ENCODE results near the gene UNC45B. TPM values are rescaled to one million over a fixed set of nuclear protein-coding genes. Genes with fewer than 3 reads are reported as not detected.
"Not testable (repeated sequence)": the region's sequence is repeated elsewhere in the genome, so short reads cannot be mapped to it uniquely, and the experiment has no call there.

Gene UNC45B
- total RNA-seq, 8 experiments from 2014 or later, result 0.05 to 0.54 (median 0.19) TPM; not detected in 3

DNA sequence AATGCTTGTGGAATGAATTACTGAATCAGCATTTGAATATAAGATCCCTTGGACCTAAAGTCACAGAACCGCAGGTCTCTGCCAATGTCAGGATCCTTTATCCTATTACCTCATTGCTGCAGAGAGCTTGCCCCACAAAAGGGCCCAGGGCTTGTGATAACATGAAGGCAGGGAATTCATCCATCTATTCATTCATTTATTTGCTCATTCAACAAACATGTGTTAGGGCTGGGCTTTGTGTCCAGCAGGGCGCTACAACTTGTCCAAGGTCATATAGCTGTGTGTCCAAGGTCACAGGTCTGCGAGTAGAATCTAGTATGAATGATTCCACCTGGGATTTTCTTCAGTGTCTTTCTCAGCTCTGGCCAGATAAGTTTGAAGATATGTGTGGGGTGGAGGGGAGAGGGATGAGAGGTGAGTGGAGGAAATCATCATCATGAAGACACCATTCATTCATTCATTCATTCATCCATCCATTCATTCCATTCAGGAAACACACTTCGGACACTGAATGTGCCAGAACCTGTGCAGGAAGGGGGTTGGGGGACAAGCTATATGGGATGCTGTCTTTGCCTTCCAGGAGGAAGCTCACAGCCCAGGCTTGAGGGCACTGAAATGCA is 1.3 kb upstream of the UNC45B start:
- Histone ChIP-seq H3K4me1 (replicated peaks in 1 of 2) (no peaks in the 10 kb centered on the region), H3K4me3 (no peak overlapping the region), H3K27ac (no peak overlapping the region)
- no peak for ATAC-seq (replicated peaks in 6 of 8)
- 73 to 100% (median 83%) methylated on average over 1 to 3 of the region's 4 CpGs; no CpG with 5 or more reads in 5 of the 10 experiments for WGBS, 10 experiments
- in situ Hi-C loops (cut with MboI; ENCODE audit: low pct_unique_long_range_greater_than_20kb in 2 of 9, low sequenced_read_pairs in 9 of 9, unreplicated experiment in 9 of 9), result no loop called here

DNA sequence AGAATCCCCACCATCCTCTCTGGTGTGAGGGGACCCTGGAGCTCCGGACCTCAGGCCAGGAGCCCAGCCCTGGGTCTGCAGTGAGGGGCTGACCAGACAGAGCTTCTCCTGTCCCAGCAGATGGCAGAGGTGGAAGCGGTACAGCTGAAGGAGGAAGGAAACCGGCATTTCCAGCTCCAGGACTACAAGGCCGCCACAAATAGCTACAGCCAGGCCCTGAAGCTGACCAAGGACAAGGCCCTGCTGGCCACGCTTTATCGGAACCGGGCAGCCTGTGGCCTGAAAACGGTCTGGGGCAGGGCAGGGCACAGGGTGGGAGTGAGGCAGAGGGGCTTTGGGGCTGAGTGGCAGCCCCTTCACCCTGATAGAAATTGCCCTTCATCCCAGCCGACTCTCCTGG is 527 bp downstream of the UNC45B start:
- in situ Hi-C loops (cut with MboI; ENCODE audit: low pct_unique_long_range_greater_than_20kb in 2 of 9, low sequenced_read_pairs in 9 of 9, unreplicated experiment in 9 of 9), result no loop called here
- ATAC-seq (replicated peaks in 6 of 8), result no peak
- no peaks in the 10 kb centered on the region for H3K4me1 ChIP-seq (replicated peaks in 1 of 2)
- no peak overlapping the region for H3K4me3 ChIP-seq
- no peak overlapping the region for H3K27ac ChIP-seq
- WGBS, 10 experiments, result 40 to 78% methylated on average over 1 to 3 of the region's 9 CpGs; no CpG with 5 or more reads in 8 of the 10 experiments

DNA sequence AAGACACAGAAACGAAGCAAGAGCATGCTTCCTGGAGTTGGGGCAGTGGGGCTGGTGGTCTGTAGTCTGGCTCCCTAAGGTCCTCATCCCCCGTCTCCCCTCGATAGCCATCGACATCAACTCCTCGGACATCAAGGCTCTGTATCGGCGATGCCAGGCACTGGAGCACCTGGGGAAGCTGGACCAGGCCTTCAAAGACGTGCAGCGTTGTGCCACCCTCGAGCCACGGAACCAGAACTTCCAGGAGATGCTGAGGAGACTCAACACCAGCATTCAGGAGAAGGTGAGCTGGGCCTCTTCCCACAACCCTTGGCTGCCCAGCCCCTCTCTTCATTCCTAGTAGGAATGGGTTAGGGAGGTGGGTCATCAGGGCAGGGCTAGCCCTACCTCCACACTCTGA is 2.3 kb downstream of the UNC45B start:
- no peak for ATAC-seq (replicated peaks in 6 of 8)
- in situ Hi-C loops (cut with MboI; ENCODE audit: low pct_unique_long_range_greater_than_20kb in 2 of 9, low sequenced_read_pairs in 9 of 9, unreplicated experiment in 9 of 9), result loop anchor here in 4 of 9 experiments (25.0 kb wide), 1 partner anchor 387 kb away; the partner anchor contains the start of gene SLFN12L (in 4 of the 4)
- 67 to 85% (median 80%) methylated on average over 2 to 5 of the region's 11 CpGs; no CpG with 5 or more reads in 7 of the 10 experiments for WGBS, 10 experiments

DNA sequence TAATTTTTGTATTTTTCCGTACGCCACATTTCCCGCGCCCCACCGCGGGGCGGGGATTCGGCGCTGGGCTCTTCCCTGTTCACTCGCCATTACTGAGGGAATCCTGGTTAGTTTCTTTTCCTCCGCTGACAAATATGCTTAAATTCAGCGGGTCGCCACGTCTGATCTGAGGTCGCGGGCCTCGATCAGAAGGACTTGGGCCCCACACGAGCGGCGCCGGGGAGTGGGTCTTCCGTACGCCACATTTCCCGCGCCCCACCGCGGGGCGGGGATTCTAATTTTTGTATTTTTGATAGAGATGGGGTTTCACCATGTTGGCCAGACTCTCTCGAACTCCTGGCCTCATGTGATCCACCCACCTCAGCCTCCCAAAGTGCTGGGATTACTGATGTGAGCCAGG is 3.5 kb downstream of the UNC45B start:
- in situ Hi-C loops (cut with MboI; ENCODE audit: low pct_unique_long_range_greater_than_20kb in 2 of 9, low sequenced_read_pairs in 9 of 9, unreplicated experiment in 9 of 9), result loop anchor here in 4 of 9 experiments (25.0 kb wide), 1 partner anchor 386 kb away; the partner anchor contains the start of gene SLFN12L (in 4 of the 4)
- WGBS, 10 experiments, result 30 to 97% (median 94%) methylated on average over 2 to 21 of the region's 29 CpGs; no CpG with 5 or more reads in 2 of the 10 experiments
- not testable (repeated sequence) for H3K4me3 ChIP-seq; H3K4me1 ChIP-seq (replicated peaks in 1 of 2); H3K27ac ChIP-seq; ATAC-seq (replicated peaks in 6 of 8)

More for the DNA sequence above, 2.3 kb downstream of the UNC45B start:
- no peaks in the 10 kb centered on the region for H3K4me1 ChIP-seq (replicated peaks in 1 of 2)
- no peak overlapping the region for H3K4me3 ChIP-seq
- no peak overlapping the region for H3K27ac ChIP-seq

DNA sequence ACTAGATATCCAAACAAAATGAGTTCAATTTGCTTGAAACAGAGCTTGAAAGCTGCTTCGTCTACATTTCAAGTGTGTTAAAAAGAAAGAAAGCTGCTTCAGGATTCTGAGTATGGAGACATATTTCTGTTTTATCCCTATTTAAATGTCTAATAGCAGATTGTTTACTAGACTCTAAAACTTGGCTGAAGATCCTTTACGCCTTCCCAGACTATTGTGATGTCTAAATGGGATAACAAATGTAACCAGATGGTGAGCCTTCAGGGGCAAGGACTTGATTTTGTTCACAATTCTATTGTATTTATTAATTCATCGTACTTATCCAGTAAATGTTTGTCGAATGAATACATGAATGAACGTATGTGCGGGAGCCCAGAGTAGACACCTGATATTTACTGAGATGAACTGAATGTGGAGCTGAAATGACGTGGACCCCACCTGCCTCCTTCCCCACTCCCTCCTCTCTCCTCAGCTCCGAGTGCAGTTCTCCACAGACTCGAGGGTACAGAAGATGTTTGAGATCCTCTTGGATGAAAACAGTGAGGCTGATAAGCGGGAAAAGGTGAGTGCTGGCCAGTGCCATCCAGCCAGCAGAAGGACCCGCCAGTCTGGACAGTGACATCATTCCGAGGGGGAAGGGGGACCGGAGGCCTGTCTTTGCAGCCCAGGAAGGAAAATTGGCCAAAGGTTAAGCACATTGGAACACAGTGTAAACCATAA is 5.0 kb downstream of the UNC45B start:
- in situ Hi-C loops (cut with MboI; ENCODE audit: low pct_unique_long_range_greater_than_20kb in 2 of 9, low sequenced_read_pairs in 9 of 9, unreplicated experiment in 9 of 9), result loop anchor here in 4 of 9 experiments (25.0 kb wide), 1 partner anchor 385 kb away; the partner anchor contains the start of gene SLFN12L (in 4 of the 4)
- no peak overlapping the region for H3K27ac ChIP-seq
- 44 to 88% (median 73%) methylated on average over 1 to 11 of the region's 13 CpGs for WGBS, 10 experiments
- H3K4me3 ChIP-seq, result no peak overlapping the region
- ATAC-seq (replicated peaks in 6 of 8), result peak in 5 of 8 experiments; percentile 22 to 77 (median 24)
- no peaks in the 10 kb centered on the region for H3K4me1 ChIP-seq (replicated peaks in 1 of 2)

DNA sequence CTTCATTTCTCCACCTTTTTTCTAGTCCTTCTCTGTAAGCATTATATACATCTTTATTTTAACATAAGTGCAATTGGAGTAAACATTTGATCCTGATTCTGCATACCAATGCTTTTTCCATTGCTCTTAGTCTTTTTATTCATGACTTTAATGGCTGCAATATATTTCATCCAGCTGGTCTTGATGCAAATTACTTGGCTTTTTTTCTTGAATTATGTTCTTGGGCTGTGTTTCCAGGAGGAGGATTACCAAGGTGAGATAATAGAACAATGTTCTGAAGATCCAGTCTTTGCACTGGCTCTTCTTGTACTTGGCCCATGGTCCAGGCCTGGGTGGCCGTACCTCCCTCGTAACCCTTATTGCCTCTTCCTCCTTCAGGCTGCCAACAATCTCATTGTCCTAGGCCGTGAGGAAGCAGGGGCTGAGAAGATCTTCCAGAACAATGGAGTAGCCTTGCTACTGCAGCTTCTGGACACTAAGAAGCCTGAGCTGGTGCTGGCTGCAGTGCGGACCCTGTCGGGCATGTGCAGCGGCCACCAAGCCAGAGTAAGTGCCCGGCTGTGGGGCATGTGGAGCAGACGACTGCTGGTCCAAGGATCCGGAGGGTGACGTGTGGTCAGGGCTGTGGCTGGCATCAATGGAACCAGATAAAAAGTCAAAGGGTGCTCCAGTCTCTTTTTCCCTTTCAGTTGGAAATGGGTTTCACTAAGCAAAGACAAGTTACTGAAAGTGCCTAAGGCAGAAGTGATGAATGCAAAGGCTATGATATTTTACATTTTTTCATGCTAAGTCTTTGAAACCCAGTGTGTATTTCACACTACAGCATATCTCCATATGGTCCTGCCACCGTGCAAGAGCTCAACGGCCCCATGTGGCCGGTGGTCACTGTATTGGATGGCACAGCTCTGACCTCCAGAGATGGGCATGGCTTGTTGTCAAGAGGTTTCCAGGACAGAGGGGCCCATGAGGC is 6.9 kb downstream of the UNC45B start:
- H3K4me1 ChIP-seq (replicated peaks in 1 of 2), result no peaks in the 10 kb centered on the region
- 0 to 96% (median 83%) methylated on average over 1 to 11 of the region's 13 CpGs; no CpG with 5 or more reads in 2 of the 10 experiments for WGBS, 10 experiments
- H3K27ac ChIP-seq, result no peak overlapping the region
- no peak overlapping the region for H3K4me3 ChIP-seq
- peak in 3 of 8 experiments; percentile 21 to 79 (median 22) for ATAC-seq (replicated peaks in 6 of 8)
- in situ Hi-C loops (cut with MboI; ENCODE audit: low pct_unique_long_range_greater_than_20kb in 2 of 9, low sequenced_read_pairs in 9 of 9, unreplicated experiment in 9 of 9), result loop anchor here in 4 of 9 experiments (25.0 kb wide), 1 partner anchor 383 kb away; the partner anchor contains the start of gene SLFN12L (in 4 of the 4)

DNA sequence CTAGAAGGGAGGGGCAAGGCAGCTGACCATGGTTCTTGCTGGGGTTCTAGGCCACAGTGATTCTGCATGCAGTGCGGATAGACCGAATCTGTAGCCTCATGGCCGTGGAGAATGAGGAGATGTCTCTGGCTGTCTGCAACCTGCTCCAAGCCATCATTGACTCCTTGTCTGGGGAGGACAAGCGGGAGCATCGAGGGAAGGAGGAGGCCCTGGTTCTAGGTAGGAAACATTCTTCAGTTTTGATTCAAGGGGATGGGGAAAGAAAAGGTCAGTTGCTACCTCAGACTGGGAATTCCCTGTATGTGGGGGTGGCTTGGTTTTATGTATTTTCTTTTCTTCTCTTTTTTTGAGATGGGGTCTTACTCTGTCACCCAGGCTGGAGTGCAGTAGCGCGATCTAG is 7.6 kb downstream of the UNC45B start:
- no peak for ATAC-seq (replicated peaks in 6 of 8)
- in situ Hi-C loops (cut with MboI; ENCODE audit: low pct_unique_long_range_greater_than_20kb in 2 of 9, low sequenced_read_pairs in 9 of 9, unreplicated experiment in 9 of 9), result loop anchor here in 4 of 9 experiments (25.0 kb wide), 1 partner anchor 382 kb away; the partner anchor contains the start of gene SLFN12L (in 4 of the 4)
- Histone ChIP-seq H3K4me1 (replicated peaks in 1 of 2) (no peaks in the 10 kb centered on the region), H3K27ac (no peak overlapping the region), H3K4me3 (no peak overlapping the region)
- WGBS, 10 experiments, result 67 to 100% (median 74%) methylated on average over 1 to 5 of the region's 7 CpGs; no CpG with 5 or more reads in 4 of the 10 experiments

DNA sequence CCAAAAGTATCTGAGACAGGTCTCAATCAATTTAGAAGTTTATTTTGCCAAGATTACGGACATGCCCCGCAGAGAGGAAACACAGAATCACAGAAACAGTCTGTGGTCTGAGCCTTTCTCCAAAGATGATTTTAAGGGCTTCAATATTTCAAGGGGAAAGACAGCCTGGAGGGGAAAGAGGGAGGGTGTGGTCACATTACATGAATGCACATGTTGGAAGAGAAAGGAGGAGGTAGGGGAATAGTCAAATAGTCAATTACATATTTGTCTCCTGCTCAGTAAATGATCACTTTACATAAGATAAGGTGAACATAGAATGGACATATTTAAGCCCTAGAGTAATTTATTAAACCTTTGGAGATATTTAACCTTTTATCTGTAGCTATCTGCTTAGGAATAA is 12.3 kb downstream of the UNC45B start:
- peak in 3 of 8 experiments; percentile 82 to 95 (median 88) for ATAC-seq (replicated peaks in 6 of 8)
- WGBS, 10 experiments, result 0 to 100% (median 63%) methylated on average over 1 to 2 of the region's 2 CpGs; no CpG with 5 or more reads in 2 of the 10 experiments
- H3K4me1 ChIP-seq (replicated peaks in 1 of 2), result no peaks in the 10 kb centered on the region
- H3K4me3 ChIP-seq, result no peak overlapping the region
- in situ Hi-C loops (cut with MboI; ENCODE audit: low pct_unique_long_range_greater_than_20kb in 2 of 9, low sequenced_read_pairs in 9 of 9, unreplicated experiment in 9 of 9), result loop anchor here in 4 of 9 experiments (25.0 kb wide), 1 partner anchor 377 kb away; the partner anchor contains the start of gene SLFN12L (in 4 of the 4)
- H3K27ac ChIP-seq, result no peak overlapping the region

DNA sequence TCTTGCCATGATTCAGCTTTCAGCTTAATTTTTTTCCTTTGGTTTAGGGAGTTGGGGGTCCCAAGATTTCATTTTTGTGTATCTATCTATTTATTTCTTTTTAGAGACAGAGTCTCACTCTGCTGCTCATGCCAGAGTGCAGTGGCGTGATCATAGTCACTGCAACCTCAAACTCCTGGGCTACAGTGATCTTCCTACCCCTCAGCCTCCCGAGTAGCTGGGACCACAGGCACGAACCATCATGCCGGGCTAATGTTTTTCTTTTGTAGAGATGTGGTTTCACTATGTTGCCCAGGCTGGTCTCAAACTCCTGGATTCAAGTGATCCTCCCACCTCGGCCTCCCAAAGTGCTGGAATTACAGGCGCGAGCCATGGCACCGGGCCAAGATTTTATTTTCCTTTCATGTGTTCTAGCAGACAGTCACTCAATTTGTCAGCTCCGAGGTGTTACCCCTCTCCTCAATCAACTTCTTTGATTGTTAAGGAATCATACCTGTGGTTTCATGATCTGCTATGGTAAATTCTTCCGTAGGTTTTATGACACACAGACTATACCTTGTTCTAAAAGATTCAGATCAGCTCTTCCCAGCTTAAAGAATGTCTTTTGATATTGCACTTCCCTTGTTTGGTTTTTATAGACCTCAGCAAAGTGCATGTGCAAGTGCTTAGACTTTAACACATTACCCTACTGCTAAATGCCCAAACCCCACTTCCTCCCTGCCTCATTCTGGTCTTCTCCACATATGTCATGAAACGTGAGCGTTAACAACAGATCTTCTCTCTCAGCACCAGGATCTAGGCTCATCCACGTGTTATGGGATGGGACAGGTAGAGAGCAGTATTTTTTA is 13.0 kb downstream of the UNC45B start:
- peak in 1 of 8 experiments; percentile 16 for ATAC-seq (replicated peaks in 6 of 8)
- in situ Hi-C loops (cut with MboI; ENCODE audit: low pct_unique_long_range_greater_than_20kb in 2 of 9, low sequenced_read_pairs in 9 of 9, unreplicated experiment in 9 of 9), result loop anchor here in 4 of 9 experiments (25.0 kb wide), 1 partner anchor 377 kb away; the partner anchor contains the start of gene SLFN12L (in 4 of the 4)
- Histone ChIP-seq H3K4me1 (replicated peaks in 1 of 2) (no peaks in the 10 kb centered on the region), H3K4me3 (no peak overlapping the region), H3K27ac (no peak overlapping the region)
- WGBS, 10 experiments, result 15 to 75% (median 69%) methylated on average over 2 to 11 of the region's 13 CpGs; no CpG with 5 or more reads in 1 of the 10 experiments

DNA sequence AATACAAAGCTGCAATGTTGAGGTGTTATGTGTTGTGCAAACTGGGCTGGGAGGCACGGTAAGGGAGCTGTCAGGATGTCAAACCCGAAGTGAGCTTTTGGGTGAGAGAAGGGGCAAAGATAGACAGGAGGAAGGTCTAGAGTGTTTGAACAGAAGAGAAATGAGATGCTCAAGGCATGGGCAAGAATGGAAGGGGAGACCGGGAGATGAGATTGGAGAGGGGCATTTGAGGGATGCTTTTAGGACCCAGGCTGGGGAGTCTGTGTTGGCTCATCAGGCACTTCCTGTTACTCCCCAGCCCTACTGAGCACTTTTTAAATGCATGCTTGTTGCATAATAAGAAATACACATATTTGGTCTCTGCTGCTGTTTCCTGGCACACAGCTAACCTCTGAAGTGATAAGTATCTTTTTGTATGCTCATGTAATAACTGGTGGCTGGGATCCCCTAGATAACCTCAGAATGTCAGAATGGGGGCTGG is 13.7 kb downstream of the UNC45B start:
- peak in 2 of 8 experiments; percentile 42 to 63 for ATAC-seq (replicated peaks in 6 of 8)
- H3K27ac ChIP-seq, result no peak overlapping the region
- in situ Hi-C loops (cut with MboI; ENCODE audit: low pct_unique_long_range_greater_than_20kb in 2 of 9, low sequenced_read_pairs in 9 of 9, unreplicated experiment in 9 of 9), result loop anchor here in 4 of 9 experiments (25.0 kb wide), 1 partner anchor 376 kb away; the partner anchor contains the start of gene SLFN12L (in 4 of the 4)
- WGBS, 10 experiments, result 37 to 73% (median 47%) methylated on average over 1 to 3 of the region's 3 CpGs; no CpG with 5 or more reads in 3 of the 10 experiments
- no peaks in the 10 kb centered on the region for H3K4me1 ChIP-seq (replicated peaks in 1 of 2)
- H3K4me3 ChIP-seq, result no peak overlapping the region

DNA sequence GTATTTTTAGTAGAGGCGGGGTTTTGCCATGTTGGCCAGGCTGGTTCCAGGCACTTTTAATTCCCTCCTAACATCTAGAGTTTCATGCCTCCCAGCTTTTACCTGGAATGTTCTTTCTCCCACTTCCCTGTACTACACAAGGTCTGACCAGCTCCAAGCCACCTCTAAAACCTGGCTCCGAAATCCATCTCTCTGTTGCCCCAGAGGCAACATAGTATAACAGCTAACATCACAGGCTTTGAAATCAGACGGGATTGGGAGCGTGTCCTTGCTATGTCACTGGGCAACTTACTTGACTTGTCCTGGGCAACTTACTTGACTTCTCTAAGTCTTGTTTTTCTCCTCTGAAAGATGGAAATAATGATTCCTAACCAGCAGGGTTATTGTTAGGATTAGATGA is 15.1 kb downstream of the UNC45B start:
- ATAC-seq (replicated peaks in 6 of 8), result no peak
- in situ Hi-C loops (cut with MboI; ENCODE audit: low pct_unique_long_range_greater_than_20kb in 2 of 9, low sequenced_read_pairs in 9 of 9, unreplicated experiment in 9 of 9), result loop anchor here in 4 of 9 experiments (25.0 kb wide), 1 partner anchor 375 kb away; the partner anchor contains the start of gene SLFN12L (in 4 of the 4)
- WGBS, 10 experiments, result 46 to 100% (median 83%) methylated on average over 1 to 4 of the region's 4 CpGs; no CpG with 5 or more reads in 3 of the 10 experiments

More for the DNA sequence above, 15.1 kb downstream of the UNC45B start:
- no peak overlapping the region for H3K27ac ChIP-seq
- no peak overlapping the region for H3K4me3 ChIP-seq
- H3K4me1 ChIP-seq (replicated peaks in 1 of 2), result no peaks in the 10 kb centered on the region

Measured in motor neuron (in vitro differentiated cells).